Panc1 (cell line): ENCODE results near the gene AKAP8L. TPM values are rescaled to one million over a fixed set of nuclear protein-coding genes. Genes with fewer than 3 reads are reported as not detected.

Source experiments
- ATAC-seq: fragments of 200-7000 bp; cut with Tn5 transposase; 2 replicates; pipeline ENCODE4 v1.9.1; 2020; ENCODE audit warnings: mild to moderate bottlenecking, moderate library complexity
- BruUV-seq: library from RNA; stranded (reverse); fragments of 400-500 nt; replicated peaks from 2 replicates; lab custom pipeline; 2021; lab: Mats Ljungman, UMichigan
- CTCF ChIA-PET: fragments of 300-600 bp; sonication (Branson Sonifier 250); formaldehyde crosslinking; loops from one replicate; lab custom pipeline; 2022; ENCODE audit warnings: antibody characterized with exemption; lab: Charles Lee
- POLR2A ChIA-PET: fragments of 300-600 bp; sonication (Branson Sonifier 250); formaldehyde crosslinking; loops from one replicate; lab custom pipeline; 2022; ENCODE audit warnings: antibody characterized with exemption; lab: Charles Lee
- DNase-seq: peaks from one replicate; pipeline ENCODE4 v3.0.0-alpha.2; 2010; ENCODE audit warnings: low read depth, low spot score
- H3K27ac ChIP-seq: 2 replicates; pipeline ENCODE4 v1.5.1; 2011; ENCODE audit warnings: mild to moderate bottlenecking, low read length, inconsistent platforms
- H3K27me3 ChIP-seq: fragments of 200-500 bp; sonication (Bioruptor generic); 2 replicates; pipeline ENCODE4 v1.6.0; 2014; ENCODE audit warnings: low read length, inconsistent platforms; ENCODE audit not compliant: control insufficient read depth, insufficient read depth
- H3K36me3 ChIP-seq: fragments of 200-500 bp; sonication (Bioruptor generic); 2 replicates; pipeline ENCODE4 v1.5.1; 2014; ENCODE audit warnings: inconsistent platforms, mild to moderate bottlenecking, low read length, moderate library complexity; ENCODE audit not compliant: control insufficient read depth, insufficient read depth
- H3K4me1 ChIP-seq: 2 replicates; pipeline ENCODE4 v1.5.1; 2011; ENCODE audit warnings: inconsistent platforms, mild to moderate bottlenecking, low read length, moderate library complexity; ENCODE audit not compliant: control insufficient read depth, insufficient read depth
- H3K4me3 ChIP-seq, 2 experiments: 2 replicates each; pipeline ENCODE4 v1.5.1; 2011 to 2012; ENCODE audit warnings: low read depth in 2 of 2, low read length in 2 of 2, mild to moderate bottlenecking in 2 of 2, inconsistent platforms in 1 of 2, moderate library complexity in 1 of 2
- H3K9me3 ChIP-seq: fragments of 200-500 bp; sonication (Bioruptor generic); 2 replicates; pipeline ENCODE4 v1.5.1; 2014; ENCODE audit warnings: low read depth, mild to moderate bottlenecking, inconsistent platforms, low read length, moderate library complexity; ENCODE audit not compliant: control insufficient read depth, insufficient read depth
- CTCF ChIP-seq: fragments of 450-650 bp; IDR thresholded peaks from 2 replicates; pipeline ENCODE4 v1.5.1; 2017; ENCODE audit warnings: mild to moderate bottlenecking
- POLR2AphosphoS5 ChIP-seq: IDR thresholded peaks from 2 replicates; pipeline ENCODE4 v1.6.1; 2012; ENCODE audit warnings: mild to moderate bottlenecking, low read depth, low read length, moderate library complexity
- REST ChIP-seq, 2 experiments: IDR thresholded peaks; 2 replicates each; pipeline ENCODE4 v1.6.1; 2011 to 2012; ENCODE audit warnings: low read depth in 2 of 2, control low read depth in 1 of 2, low read length in 1 of 2, mild to moderate bottlenecking in 1 of 2, moderate library complexity in 1 of 2; ENCODE audit not compliant: insufficient read depth in 1 of 2
- SIN3A ChIP-seq: IDR thresholded peaks from 2 replicates; pipeline ENCODE4 v1.6.1; 2012; ENCODE audit warnings: low read depth, mild to moderate bottlenecking, low read length, moderate library complexity, borderline replicate concordance; ENCODE audit not compliant: insufficient read depth
- TCF7L2 ChIP-seq: IDR thresholded peaks from 2 replicates; pipeline ENCODE4 v1.6.1; 2011; ENCODE audit warnings: mild to moderate bottlenecking, low read depth, low read length, inconsistent platforms
- in situ Hi-C: cut with HindIII; loops from 2 replicates; pipeline ENCODE4 v1.10.0; 2016; ENCODE audit warnings: low sequenced_read_pairs, low pct_unique_long_range_greater_than_20kb
- intact Hi-C: fragments of 100-400 bp; cut with micrococcal nuclease; formaldehyde crosslinking; loops from one replicate; pipeline ENCODE4 v1.10.0; 2022; ENCODE audit not compliant: unreplicated experiment
- total RNA-seq: library from RNA; stranded (reverse); gene quantifications from one replicate; pipeline ENCODE4 v1.2.1, GENCODE V29; 2021; ENCODE audit not compliant: unreplicated experiment

The AKAP8L gene
- total RNA-seq, 1 experiment from 2014 or later, result 65.5 TPM

GRCh38 chr19:15429825-15430467 lies 11.2 kb upstream of the AKAP8L start:
- TF ChIP-seq REST (IDR thresholded peaks at IDR 0.05; ENCODE audit: insufficient read depth in 1 of 2, low read depth in 2 of 2, low read length in 1 of 2) (no peak), POLR2AphosphoS5 (no peak)
- peaks cover 5% of the 10 kb centered on the region; the same call in 1 of the 2 replicates for H3K36me3 ChIP-seq
- CTCF ChIA-PET, result no interaction called here
- no peak overlapping the region for H3K4me3 ChIP-seq
- H3K27me3 ChIP-seq, result no peaks in the 10 kb centered on the region
- intact Hi-C loops, result no loop called here
- ATAC-seq (no peak), DNase-seq (no peak)
- H3K9me3 ChIP-seq, result no peaks in the 10 kb centered on the region
- POLR2A ChIA-PET, result no interaction called here
- H3K27ac ChIP-seq, result no peak overlapping the region
- in situ Hi-C loops, result no loop called here
- BruUV-seq, result no TSS peak
- H3K4me1 ChIP-seq, result peaks cover 10% of the 10 kb centered on the region; the same call in 1 of the 2 replicates

- H3K36me3 ChIP-seq, result peaks cover 5% of the 10 kb centered on the region; the same call in 1 of the 2 replicates
- in situ Hi-C loops, result no loop called here
- H3K4me1 ChIP-seq, result peaks cover 10% of the 10 kb centered on the region; the same call in 1 of the 2 replicates
- CTCF ChIA-PET, result no interaction called here
- intact Hi-C loops, result no loop called here
- no TSS peak for BruUV-seq
- H3K4me3 ChIP-seq, result no peak overlapping the region
- DNase-seq (no peak), ATAC-seq (no peak)
- H3K27ac ChIP-seq, result no peak overlapping the region
- POLR2A ChIA-PET, result no interaction called here
- no peaks in the 10 kb centered on the region for H3K27me3 ChIP-seq
- H3K9me3 ChIP-seq, result no peaks in the 10 kb centered on the region
- TF ChIP-seq CTCF (no peak), SIN3A (no peak), POLR2AphosphoS5 (no peak), REST (IDR thresholded peaks at IDR 0.05; ENCODE audit: insufficient read depth in 1 of 2, low read depth in 2 of 2, low read length in 1 of 2) (no peak), TCF7L2 (no peak)
These were observed 10.4 kb upstream of the AKAP8L start for GRCh38 chr19:15428956-15429824.
